NCI-H2196 (cell line): ENCODE results near the gene GPI.
A peak's percentile ranks its signal among the peaks of the same experiment; 100 is the strongest.

Experiments used
- DNase-seq: peaks from one replicate; lab custom pipeline; 2025; ENCODE audit not compliant: unreplicated experiment; lab: John Stamatoyannopoulos, UW

Gene GPI

GRCh38 chr19:34341935-34342680 is 22.9 kb upstream of the GPI start:
- DNase-seq, result no peak

- no peak for DNase-seq
These were observed 21.2 kb upstream of the GPI start for GRCh38 chr19:34343751-34344150.

- DNase-seq, result peak; percentile 80
These were observed 19.0 kb upstream of the GPI start for GRCh38 chr19:34345947-34346351.

- DNase-seq, result no peak
These were observed 17.3 kb upstream of the GPI start for GRCh38 chr19:34347561-34348165.

GRCh38 chr19:34348899-34349487 is 16.0 kb upstream of the GPI start:
- DNase-seq, result no peak

- DNase-seq, result no peak
These were observed 14.8 kb upstream of the GPI start for GRCh38 chr19:34350161-34350561.

GRCh38 chr19:34351382-34351826 is 13.6 kb upstream of the GPI start:
- no peak for DNase-seq

GRCh38 chr19:34353546-34353945 is 11.4 kb upstream of the GPI start:
- no peak for DNase-seq

GRCh38 chr19:34355201-34355600 is 9.8 kb upstream of the GPI start:
- DNase-seq, result no peak

- DNase-seq, result no peak
These were observed 8.1 kb upstream of the GPI start for GRCh38 chr19:34356875-34357274.

- no peak for DNase-seq
These were observed 7.6 kb upstream of the GPI start for GRCh38 chr19:34357431-34357830.

- peak; percentile 98 for DNase-seq
These were observed 5.6 kb upstream of the GPI start for GRCh38 chr19:34359140-34359953.

GRCh38 chr19:34359954-34360315 is 5.1 kb upstream of the GPI start:
- DNase-seq, result no peak

- DNase-seq, result no peak
These were observed 4.6 kb upstream of the GPI start for GRCh38 chr19:34360354-34360909.

- DNase-seq, result no peak
These were observed 2.3 kb upstream of the GPI start for GRCh38 chr19:34362679-34363069.

- DNase-seq, result no peak
These were observed 1.9 kb upstream of the GPI start for GRCh38 chr19:34363094-34363493.

- DNase-seq, result no peak
These were observed 1.1 kb upstream of the GPI start for GRCh38 chr19:34363930-34364329.

- no peak for DNase-seq
These were observed 550 bp upstream of the GPI start for GRCh38 chr19:34364462-34364829.

GRCh38 chr19:34365463-34366401 is 736 bp downstream of the GPI start:
- peak; percentile 26 for DNase-seq
